ENCODE results near the gene C10orf90. TPM values are rescaled to one million over a fixed set of nuclear protein-coding genes. Genes with fewer than 3 reads are reported as not detected.

The C10orf90 gene
- total RNA-seq, 1 donor from 2014 or later = not detected

GRCh38 chr10:126564326-126564888 is 106.1 kb downstream of the C10orf90 start:
- no peak overlapping the region for H3K4me2 ChIP-seq
- Mint-ChIP-seq H3K27ac (no peak overlapping the region), H3K27me3 (ENCODE audit: insufficient read depth, low read depth) (peaks cover 10% of the 10 kb centered on the region)

GRCh38 chr10:126563361-126563760 is 107.1 kb downstream of the C10orf90 start:
- H3K79me2 ChIP-seq (ENCODE audit: low read depth) = no peaks in the 10 kb centered on the region
- no peak overlapping the region for H3K27ac ChIP-seq
- H3K9me3 Mint-ChIP-seq = peaks cover 10% of the 10 kb centered on the region
- peaks cover 48% of the 10 kb centered on the region for H3K4me1 Mint-ChIP-seq
- no peaks in the 10 kb centered on the region for H3K9me3 ChIP-seq (ENCODE audit: low read depth)
- no peaks in the 10 kb centered on the region for H4K20me1 ChIP-seq (ENCODE audit: low read depth)
- H3K4me3 ChIP-seq = no peak overlapping the region
- H3K36me3 ChIP-seq = no peaks in the 10 kb centered on the region
- peaks cover 22% of the 10 kb centered on the region for H3K4me1 ChIP-seq
- no peak overlapping the region for H2AFZ ChIP-seq (replicated peaks)
- no peak for TF ChIP-seq EZH2phosphoT487 (IDR thresholded peaks at IDR 0.05)
- TF ChIP-seq, protein P1, sequence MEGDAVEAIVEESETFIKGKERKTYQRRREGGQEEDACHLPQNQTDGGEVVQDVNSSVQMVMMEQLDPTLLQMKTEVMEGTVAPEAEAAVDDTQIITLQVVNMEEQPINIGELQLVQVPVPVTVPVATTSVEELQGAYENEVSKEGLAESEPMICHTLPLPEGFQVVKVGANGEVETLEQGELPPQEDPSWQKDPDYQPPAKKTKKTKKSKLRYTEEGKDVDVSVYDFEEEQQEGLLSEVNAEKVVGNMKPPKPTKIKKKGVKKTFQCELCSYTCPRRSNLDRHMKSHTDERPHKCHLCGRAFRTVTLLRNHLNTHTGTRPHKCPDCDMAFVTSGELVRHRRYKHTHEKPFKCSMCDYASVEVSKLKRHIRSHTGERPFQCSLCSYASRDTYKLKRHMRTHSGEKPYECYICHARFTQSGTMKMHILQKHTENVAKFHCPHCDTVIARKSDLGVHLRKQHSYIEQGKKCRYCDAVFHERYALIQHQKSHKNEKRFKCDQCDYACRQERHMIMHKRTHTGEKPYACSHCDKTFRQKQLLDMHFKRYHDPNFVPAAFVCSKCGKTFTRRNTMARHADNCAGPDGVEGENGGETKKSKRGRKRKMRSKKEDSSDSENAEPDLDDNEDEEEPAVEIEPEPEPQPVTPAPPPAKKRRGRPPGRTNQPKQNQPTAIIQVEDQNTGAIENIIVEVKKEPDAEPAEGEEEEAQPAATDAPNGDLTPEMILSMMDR (IDR thresholded peaks at IDR 0.05) = no peak
- TF ChIP-seq EZH2 (IDR thresholded peaks at IDR 0.05) = no peak
- no peak for DNase-seq (ENCODE audit: low spot score)
- H3K27me3 ChIP-seq = no peaks in the 10 kb centered on the region
- H3F3A ChIP-seq (ENCODE audit: low read depth) = peaks cover 21% of the 10 kb centered on the region
- no peak overlapping the region for H3K27ac Mint-ChIP-seq
- no peak overlapping the region for H3K9ac ChIP-seq
- no peak overlapping the region for H3K4me3 Mint-ChIP-seq
- H3K27me3 Mint-ChIP-seq (ENCODE audit: insufficient read depth, low read depth) = peaks cover 10% of the 10 kb centered on the region
- H3K4me2 ChIP-seq = no peak overlapping the region
- no peaks in the 10 kb centered on the region for H3K36me3 Mint-ChIP-seq

More at GRCh38 chr10:126564326-126564888, 106.1 kb downstream of the C10orf90 start:
- Histone ChIP-seq H4K20me1 (ENCODE audit: low read depth) (no peaks in the 10 kb centered on the region), H2AFZ (replicated peaks) (no peak overlapping the region), H3K4me1 (peaks cover 22% of the 10 kb centered on the region), H3K27me3 (no peaks in the 10 kb centered on the region), H3K79me2 (ENCODE audit: low read depth) (no peaks in the 10 kb centered on the region), H3K9ac (no peak overlapping the region), H3K9me3 (ENCODE audit: low read depth) (no peaks in the 10 kb centered on the region), H3K36me3 (no peaks in the 10 kb centered on the region), H3K27ac (no peak overlapping the region), H3F3A (ENCODE audit: low read depth) (peaks cover 21% of the 10 kb centered on the region), H3K4me3 (no peak overlapping the region)
- no peaks in the 10 kb centered on the region for H3K36me3 Mint-ChIP-seq
- H3K9me3 Mint-ChIP-seq = peaks cover 10% of the 10 kb centered on the region
- TF ChIP-seq EZH2phosphoT487 (IDR thresholded peaks at IDR 0.05) (no peak), EZH2 (IDR thresholded peaks at IDR 0.05) (no peak)
- TF ChIP-seq, protein P1 (IDR thresholded peaks at IDR 0.05) = no peak
- DNase-seq (ENCODE audit: low spot score) = no peak
- no peak overlapping the region for H3K4me3 Mint-ChIP-seq
- H3K4me1 Mint-ChIP-seq = peaks cover 59% of the 10 kb centered on the region

DNA sequence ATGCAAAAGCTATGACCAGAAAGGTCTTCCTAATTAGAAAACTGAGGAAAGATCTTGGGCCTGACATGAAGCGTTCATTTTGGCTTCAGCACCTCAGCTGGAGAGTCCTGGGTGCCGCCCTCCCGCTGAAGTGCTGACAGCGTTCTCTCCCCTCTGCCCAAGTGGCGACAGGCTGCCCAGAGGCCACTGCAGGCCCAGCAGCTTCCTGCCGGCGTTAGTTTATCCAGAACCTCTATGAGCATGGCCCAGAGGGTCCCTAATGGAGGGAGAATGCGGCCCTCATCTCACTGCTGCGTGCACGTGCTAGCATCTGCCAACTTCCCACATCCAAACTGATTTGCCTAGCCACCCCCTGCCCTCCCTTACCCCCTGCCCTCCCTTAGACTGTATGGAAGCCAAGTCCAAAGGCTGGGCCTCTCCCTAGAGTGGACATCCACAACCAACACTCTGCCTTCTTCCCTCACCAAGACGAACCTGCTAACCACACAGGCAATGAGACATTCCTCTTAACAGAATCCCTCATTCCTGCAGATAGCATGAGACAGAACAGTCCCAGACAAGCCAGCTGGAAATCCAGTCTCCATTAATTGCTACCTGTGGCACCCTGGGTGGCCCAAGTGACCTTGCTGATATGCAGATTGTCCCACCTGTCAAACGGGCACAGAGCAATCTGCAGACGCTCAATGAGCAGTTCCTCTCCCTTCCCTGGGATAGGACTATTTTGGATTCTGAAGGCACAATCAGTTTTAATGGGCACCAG is 108.4 kb downstream of the C10orf90 start:
- H3K4me2 ChIP-seq = peak overlapping the region; percentile 30
- TF ChIP-seq, protein P1 (IDR thresholded peaks at IDR 0.05) = no peak
- TF ChIP-seq EZH2phosphoT487 (IDR thresholded peaks at IDR 0.05) (no peak), EZH2 (IDR thresholded peaks at IDR 0.05) (no peak)
- Mint-ChIP-seq H3K27ac (peak overlapping the region; percentile 39), H3K36me3 (no peaks in the 10 kb centered on the region), H3K9me3 (peaks cover 9% of the 10 kb centered on the region), H3K4me1 (peaks cover 45% of the 10 kb centered on the region), H3K4me3 (no peak overlapping the region), H3K27me3 (ENCODE audit: insufficient read depth, low read depth) (peaks cover 10% of the 10 kb centered on the region)
- peaks cover 21% of the 10 kb centered on the region for H3F3A ChIP-seq (ENCODE audit: low read depth)
- H3K9ac ChIP-seq = no peak overlapping the region
- no peak overlapping the region for H2AFZ ChIP-seq (replicated peaks)
- H3K4me1 ChIP-seq = peaks cover 22% of the 10 kb centered on the region
- no peaks in the 10 kb centered on the region for H3K27me3 ChIP-seq
- no peaks in the 10 kb centered on the region for H4K20me1 ChIP-seq (ENCODE audit: low read depth)
- peak overlapping the region; percentile 25 for H3K27ac ChIP-seq
- H3K4me3 ChIP-seq = no peak overlapping the region
- no peaks in the 10 kb centered on the region for H3K9me3 ChIP-seq (ENCODE audit: low read depth)
- H3K79me2 ChIP-seq (ENCODE audit: low read depth) = no peaks in the 10 kb centered on the region
- DNase-seq (ENCODE audit: low spot score) = no peak
- no peaks in the 10 kb centered on the region for H3K36me3 ChIP-seq

Data from neural progenitor cell (in vitro differentiated cells).